H1 (cell line): ENCODE measurements around the gene CCDC63. TPM values are rescaled to one million over a fixed set of nuclear protein-coding genes. Genes with fewer than 3 reads are reported as not detected.

ENCODE experiments used
- CTCF ChIA-PET: fragments of 300-600 bp; sonication (Branson Sonifier 250); formaldehyde crosslinking; loops from one replicate; lab custom pipeline; 2021; ENCODE audit not compliant: partially characterized antibody; lab: Charles Lee
- POLR2A ChIA-PET: fragments of 300-600 bp; sonication (Branson Sonifier 250); formaldehyde crosslinking; loops from one replicate; lab custom pipeline; 2021; ENCODE audit warnings: inconsistent platforms; ENCODE audit not compliant: partially characterized antibody; lab: Charles Lee
- DNase-seq, 2 experiments: peaks; one replicate each; pipeline versions ENCODE4 v3.0.0 to v3.0.0-alpha.2; 2010 to 2022; ENCODE audit warnings: low spot score in 2 of 2, low read depth in 1 of 2, mixed read lengths in 1 of 2
- FAIRE-seq: peaks from 2 replicates; lab custom pipeline; 2011; peaks lifted over from hg19 to GRCh38; lab: Jason Lieb, UNC
- H2AFZ ChIP-seq: 2 replicates; pipeline ENCODE4 v1.8.1; 2012; ENCODE audit warnings: low read length, inconsistent platforms
- H2AK5ac ChIP-seq: 2 replicates; pipeline ENCODE4 v1.6.1; 2013; ENCODE audit warnings: low read depth, low read length
- H2BK120ac ChIP-seq: replicated peaks from 2 replicates; pipeline ENCODE3; 2013; ENCODE audit warnings: low read depth, low read length, inconsistent platforms
- H2BK12ac ChIP-seq: 2 replicates; pipeline ENCODE4 v1.6.1; 2013; ENCODE audit warnings: low read depth, low read length
- H2BK15ac ChIP-seq: 2 replicates; pipeline ENCODE4 v1.6.1; 2013; ENCODE audit warnings: low read length
- H2BK20ac ChIP-seq: 2 replicates; pipeline ENCODE4 v1.6.1; 2013; ENCODE audit warnings: low read length
- H2BK5ac ChIP-seq: 2 replicates; pipeline ENCODE4 v1.6.1; 2013; ENCODE audit warnings: low read depth, low read length
- H3K14ac ChIP-seq: 2 replicates; pipeline ENCODE4 v1.6.1; 2013; ENCODE audit warnings: inconsistent platforms; ENCODE audit not compliant: insufficient read length
- H3K18ac ChIP-seq: 2 replicates; pipeline ENCODE4 v1.6.1; 2013; ENCODE audit warnings: low read length; ENCODE audit errors: extremely low read depth
- H3K23ac ChIP-seq: 2 replicates; pipeline ENCODE4 v1.6.1; 2013; ENCODE audit warnings: inconsistent platforms; ENCODE audit not compliant: insufficient read length
- H3K23me2 ChIP-seq: 2 replicates; pipeline ENCODE4 v1.6.1; 2013; ENCODE audit warnings: low read depth, low read length
- H3K27ac ChIP-seq: 2 replicates; pipeline ENCODE4 v1.6.1; 2011; ENCODE audit warnings: low read depth, low read length, inconsistent platforms
- H3K27me3 ChIP-seq, 4 experiments: replicated peaks in 1 of 4; 1 replicate in 1 of 4; 2 replicates in 3 of 4; pipeline versions ENCODE4 v1.6.1 to v1.8.1; 2011 to 2013; ENCODE audit warnings: low read length in 3 of 4, mild to moderate bottlenecking in 3 of 4, inconsistent platforms in 2 of 4, mixed read lengths in 2 of 4, moderate library complexity in 1 of 4; ENCODE audit not compliant: control insufficient read depth in 3 of 4, insufficient read depth in 3 of 4; ENCODE audit errors: extremely low read depth in 1 of 4
- H3K36me3 ChIP-seq, 4 experiments: 2 replicates each; pipeline versions ENCODE4 v1.6.1 to v1.8.1; 2011 to 2013; ENCODE audit warnings: mild to moderate bottlenecking in 4 of 4, low read length in 3 of 4, moderate library complexity in 2 of 4, control low read depth in 1 of 4, inconsistent platforms in 1 of 4; ENCODE audit not compliant: insufficient read depth in 4 of 4, control insufficient read depth in 2 of 4
- H3K4ac ChIP-seq: replicated peaks from 2 replicates; pipeline ENCODE3; 2013; ENCODE audit warnings: low read length, low read depth, mixed read lengths, inconsistent platforms; ENCODE audit not compliant: insufficient read length
- H3K4me1 ChIP-seq, 4 experiments: replicated peaks in 1 of 4; 1 replicate in 1 of 4; 2 replicates in 3 of 4; pipeline versions ENCODE4 v1.6.1 to v1.8.1; 2011 to 2013; ENCODE audit warnings: low read length in 3 of 4, inconsistent platforms in 2 of 4, mixed read lengths in 1 of 4; ENCODE audit not compliant: insufficient read depth in 4 of 4, control insufficient read depth in 3 of 4
- H3K4me2 ChIP-seq, 2 experiments: 2 replicates each; pipeline versions ENCODE4 v1.6.1 to v1.8.1; 2011 to 2013; ENCODE audit warnings: low read depth in 2 of 2, low read length in 2 of 2, control low read depth in 1 of 2, inconsistent platforms in 1 of 2, mild to moderate bottlenecking in 1 of 2; ENCODE audit not compliant: insufficient read depth in 1 of 2
- H3K4me3 ChIP-seq, 4 experiments: fragments of 200-600, 300-600 bp in 1 of 4; sonication (generic), shearing (Covaris generic), sonication (Bioruptor Twin) in 1 of 4; 2 replicates each; pipeline versions ENCODE4 v1.5.1 to v1.8.1; 2011 to 2016; ENCODE audit warnings: low read length in 4 of 4, low read depth in 3 of 4, control low read depth in 2 of 4, inconsistent platforms in 2 of 4, mild to moderate bottlenecking in 2 of 4, mixed read lengths in 1 of 4, moderate library complexity in 1 of 4; ENCODE audit not compliant: insufficient read depth in 2 of 4; ENCODE audit errors: extremely low read depth in 1 of 4
- H3K56ac ChIP-seq: replicated peaks from 2 replicates; pipeline ENCODE3; 2013; ENCODE audit warnings: low read depth, mild to moderate bottlenecking, mixed read lengths, low read length, inconsistent platforms; ENCODE audit not compliant: insufficient read length
- H3K79me1 ChIP-seq: 2 replicates; pipeline ENCODE4 v1.6.1; 2013; ENCODE audit warnings: low read depth, low read length, control low read depth
- H3K79me2 ChIP-seq, 2 experiments: 2 replicates each; pipeline versions ENCODE4 v1.6.1 to v1.8.1; 2012 to 2013; ENCODE audit warnings: low read length in 2 of 2, mild to moderate bottlenecking in 2 of 2, inconsistent platforms in 1 of 2; ENCODE audit not compliant: insufficient read depth in 2 of 2, control insufficient read depth in 1 of 2
- H3K9ac ChIP-seq, 4 experiments: replicated peaks in 1 of 4; 1 replicate in 1 of 4; 2 replicates in 3 of 4; pipeline versions ENCODE4 v1.6.1 to v1.8.1; 2011 to 2013; ENCODE audit warnings: low read depth in 3 of 4, low read length in 3 of 4, control low read depth in 2 of 4, mild to moderate bottlenecking in 2 of 4, moderate library complexity in 2 of 4, inconsistent platforms in 1 of 4; ENCODE audit errors: extremely low read depth in 1 of 4
- H3K9me3 ChIP-seq, 2 experiments: 2 replicates each; pipeline versions ENCODE4 v1.6.1 to v1.8.1; 2012 to 2013; ENCODE audit warnings: mild to moderate bottlenecking in 2 of 2, moderate library complexity in 2 of 2, control low read depth in 1 of 2, inconsistent platforms in 1 of 2, low read depth in 1 of 2, low read length in 1 of 2, mixed read lengths in 1 of 2; ENCODE audit not compliant: insufficient read depth in 2 of 2
- H4K20me1 ChIP-seq, 2 experiments: replicated peaks in 1 of 2; 2 replicates each; pipeline versions ENCODE3 to v1.8.1; 2011 to 2013; ENCODE audit warnings: inconsistent platforms in 2 of 2, low read length in 2 of 2, mild to moderate bottlenecking in 1 of 2; ENCODE audit not compliant: insufficient read depth in 2 of 2, control insufficient read depth in 1 of 2
- H4K5ac ChIP-seq: 2 replicates; pipeline ENCODE4 v1.6.1; 2013; ENCODE audit warnings: low read length, low read depth, mixed read lengths, inconsistent platforms; ENCODE audit not compliant: insufficient read length
- H4K8ac ChIP-seq: 2 replicates; pipeline ENCODE4 v1.8.0; 2013; ENCODE audit warnings: mild to moderate bottlenecking, moderate library complexity, low read length, inconsistent platforms; ENCODE audit not compliant: insufficient read depth; ENCODE audit errors: extremely low read depth
- H4K91ac ChIP-seq: replicated peaks from 2 replicates; pipeline ENCODE3; 2013; ENCODE audit warnings: low read length, mixed read lengths, inconsistent platforms; ENCODE audit not compliant: insufficient read length
- CEBPB ChIP-seq: IDR thresholded peaks from 2 replicates; pipeline ENCODE4 v1.6.1; 2012; ENCODE audit warnings: low read depth, low read length
- EP300 ChIP-seq, 2 experiments: IDR thresholded peaks; 1 replicate in 1 of 2; 2 replicates in 1 of 2; pipeline ENCODE4 v1.6.1; 2011 to 2012; ENCODE audit warnings: low read depth in 2 of 2, low read length in 2 of 2, mild to moderate bottlenecking in 2 of 2, borderline replicate concordance in 1 of 2, inconsistent platforms in 1 of 2, moderate library complexity in 1 of 2
- HDAC6 ChIP-seq: IDR thresholded peaks from one replicate; pipeline ENCODE4 v1.7.1; 2012; ENCODE audit warnings: low read depth, mild to moderate bottlenecking, inconsistent platforms, low read length, moderate library complexity
- TAF1 ChIP-seq: IDR thresholded peaks from 2 replicates; pipeline ENCODE4 v1.6.1; 2011; ENCODE audit warnings: mild to moderate bottlenecking, low read depth, low read length
- TAF7 ChIP-seq: optimal IDR thresholded peaks from 2 replicates; pipeline ENCODE3; 2011; ENCODE audit warnings: low read depth, mild to moderate bottlenecking, inconsistent platforms, low read length, moderate library complexity, borderline replicate concordance
- TEAD4 ChIP-seq: IDR thresholded peaks from 2 replicates; pipeline ENCODE4 v1.6.1; 2012; ENCODE audit warnings: low read depth, low read length, inconsistent platforms, mixed read lengths
- WGBS, 2 experiments: shearing (Covaris generic) in 1 of 2; methylation state at CpG; one replicate each; pipeline versions ENCODE4 v1.1.6 to v1.1.7; 2013 to 2015; ENCODE audit warnings: low lambda C conversion rate in 2 of 2, mixed read lengths in 2 of 2, inconsistent platforms in 1 of 2, low coverage in 1 of 2, missing lambda C conversion rate in 1 of 2; ENCODE audit not compliant: insufficient replicate concordance in 2 of 2, insufficient coverage in 1 of 2, insufficient read length in 1 of 2; ENCODE audit errors: extremely low coverage in 1 of 2, missing lambda C conversion rate in 1 of 2; 5-methylcytosine and 5-hydroxymethylcytosine counted together
- polyA plus RNA-seq, 7 experiments: library from polyadenylated mRNA; depleted of rRNA in 3 of 7; stranded (reverse) in 5 of 7; unstranded in 2 of 7; fragments of >200 nt in 5 of 7; fragments of 200-250 nt in 2 of 7; gene quantifications; 1 replicate in 5 of 7; 2 replicates in 1 of 7; 4 replicates in 1 of 7; pipeline versions ENCODE4 v1.2.1 to v1.2.3, GENCODE V29; 2011 to 2013; ENCODE audit warnings: missing spikeins in 2 of 7, mixed read lengths in 2 of 7
- total RNA-seq: library from RNA; stranded (reverse); fragmentation: NEBNext Ultra II Directional; extraction: Animal tissue kit (Norgen Biotek cat#: 25700); gene quantifications from 2 replicates; pipeline ENCODE4 v1.2.1, GENCODE V29; 2021

Gene CCDC63
- total and polyA plus RNA-seq, 2 of the 8 experiments (the other 6 are each of a cell fraction or from before 2014, with no cell fraction given): 0.42 to 0.93 TPM

GRCh38 chr12:110809149-110809548 is 37.6 kb upstream of the CCDC63 start:
- POLR2A ChIA-PET: no interaction called here
- Histone ChIP-seq H4K5ac (no peak overlapping the region), H3K36me3 (no peaks in the 10 kb centered on the region), H3K9ac (no peak overlapping the region), H3K23ac (no peak overlapping the region), H2AK5ac (no peak overlapping the region), H3K27me3 (peaks cover 3 to 20% (median 14%) of the 10 kb centered on the region in 4 experiments; a peak in 6 of 7 replicates), H3K14ac (no peak overlapping the region), H2AFZ (no peak overlapping the region), H3K4me3 (no peak overlapping the region), H3K79me2 (no peaks in the 10 kb centered on the region), H3K79me1 (no peaks in the 10 kb centered on the region; the same call in 1 of the 2 replicates), H2BK15ac (no peak overlapping the region), H4K91ac (no peak overlapping the region), H3K4me2 (no peak overlapping the region; a peak in 1 of 4 replicates), H4K20me1 (peaks cover 0 to 2% of the 10 kb centered on the region in 2 experiments), H3K9me3 (peaks cover 5 to 6% of the 10 kb centered on the region in 2 experiments; a peak in 1 of 4 replicates), H3K4me1 (peaks cover 0 to 6% (median 0%) of the 10 kb centered on the region in 4 experiments; a peak in 3 of 7 replicates), H2BK12ac (no peak overlapping the region; the same call in 1 of the 2 replicates), H2BK5ac (no peak overlapping the region), H2BK120ac (no peak overlapping the region), H3K27ac (no peak overlapping the region), H3K4ac (no peak overlapping the region), H3K56ac (no peak overlapping the region), H4K8ac (no peak overlapping the region), H2BK20ac (no peak overlapping the region), H3K18ac (no peak overlapping the region), H3K23me2 (no peaks in the 10 kb centered on the region; the same call in 1 of the 2 replicates)
- FAIRE-seq (no peak), DNase-seq (no peak)
- no peak for TF ChIP-seq HDAC6
- no peak for TF ChIP-seq TAF7
- TF ChIP-seq TEAD4: no peak
- no peak for TF ChIP-seq CEBPB
- TF ChIP-seq TAF1: no peak
- no peak for TF ChIP-seq EP300 (IDR thresholded peaks at IDR 0.05; ENCODE audit: borderline replicate concordance in 1 of 2, low read depth in 2 of 2, low read length in 2 of 2)
- CTCF ChIA-PET: no interaction called here
- WGBS, 2 experiments: 75% methylated on average over 1 of the region's 1 CpG; no CpG with 5 or more reads in 1 of the 2 experiments
